ENCODE measurements around the gene STOX2. TPM values are rescaled to one million over a fixed set of nuclear protein-coding genes. Genes with fewer than 3 reads are reported as not detected.

Gene STOX2
- total and polyA plus RNA-seq, 2 donors (not counting 3 experiments of a cell fraction or from before 2014, with no cell fraction given): 0.03 to 0.24 TPM

DNA sequence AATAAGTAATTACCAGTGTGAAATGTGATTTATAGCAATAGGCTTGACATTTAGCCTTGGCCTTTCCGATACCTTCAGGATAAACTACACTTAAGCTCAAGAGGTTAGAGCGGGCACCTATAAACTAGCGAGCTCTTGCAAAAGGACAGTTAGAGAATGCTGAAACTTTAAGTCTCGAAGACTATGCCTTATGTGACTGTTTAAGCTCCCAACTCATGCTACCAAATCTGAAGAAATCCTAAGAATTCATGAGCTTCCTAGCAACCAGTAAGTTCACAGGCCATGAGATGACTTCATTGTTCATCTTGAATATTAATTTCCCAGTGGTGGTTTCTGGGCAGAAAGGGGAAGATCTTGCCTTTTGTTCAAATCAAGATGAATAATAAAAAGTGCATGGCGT, 4.7 kb downstream of the STOX2 start:
- Histone ChIP-seq H3K27me3 (ENCODE audit: control insufficient read depth in 2 of 2, insufficient read depth in 2 of 2, low read length in 2 of 2) (peaks cover 19 to 23% of the 10 kb centered on the region in 2 experiments), H3K27ac (ENCODE audit: insufficient read depth, low read depth, low read length) (no peak overlapping the region), H3K4me1 (ENCODE audit: control insufficient read depth, extremely low read depth, insufficient read depth, low read length) (no peaks in the 10 kb centered on the region), H3K9me3 (replicated peaks; ENCODE audit: control insufficient read depth, insufficient read depth, low read length) (no peaks in the 10 kb centered on the region), H2AFZ (ENCODE audit: low read depth, low read length) (no peak overlapping the region), H3K4me2 (ENCODE audit: insufficient read depth, low read length) (no peak overlapping the region), H4K20me1 (replicated peaks; ENCODE audit: control insufficient read depth, extremely low read depth, insufficient read depth, low read length) (no peaks in the 10 kb centered on the region), H3K79me2 (ENCODE audit: control insufficient read depth, insufficient read depth, low read length) (no peaks in the 10 kb centered on the region), H3K9ac (replicated peaks; ENCODE audit: extremely low read depth, insufficient read depth, low read length) (no peak overlapping the region), H3K4me3 (replicated peaks in 1 of 3; ENCODE audit: insufficient read depth in 1 of 3, low read depth in 1 of 3, low read length in 3 of 3) (no peak overlapping the region), H3K9me1 (replicated peaks; ENCODE audit: control insufficient read depth, extremely low read depth, insufficient read depth, low read length) (no peaks in the 10 kb centered on the region), H3K36me3 (ENCODE audit: control insufficient read depth in 2 of 2, extremely low read depth in 1 of 2, insufficient read depth in 2 of 2, low read length in 2 of 2) (no peaks in the 10 kb centered on the region)
- intact Hi-C loops (cut with micrococcal nuclease) (loop anchor here (5.0 kb wide), 1 partner anchor 188 kb away; no protein-coding TSS in a partner anchor), dilution Hi-C loops (cut with MboI; ENCODE audit: extremely low pct_ligation_motif_present, low sequenced_read_pairs) (no loop called here)
- no TSS peak for BruUV-seq (replicated peaks)
- FAIRE-seq (no peak), DNase-seq (ENCODE audit: low read depth, low spot score) (no peak)
- TF ChIP-seq, protein P1, sequence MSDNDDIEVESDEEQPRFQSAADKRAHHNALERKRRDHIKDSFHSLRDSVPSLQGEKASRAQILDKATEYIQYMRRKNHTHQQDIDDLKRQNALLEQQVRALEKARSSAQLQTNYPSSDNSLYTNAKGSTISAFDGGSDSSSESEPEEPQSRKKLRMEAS (IDR thresholded peaks at IDR 0.05; ENCODE audit: insufficient read depth, insufficient read length): no peak
- TF ChIP-seq POLR2A (IDR thresholded peaks at IDR 0.05; ENCODE audit: low read depth, low read length) (no peak), EZH2 (IDR thresholded peaks at IDR 0.05; ENCODE audit: borderline replicate concordance, low read depth, low read length, severe bottlenecking) (no peak), FOS (IDR thresholded peaks at IDR 0.05; ENCODE audit: borderline replicate concordance, insufficient read depth, low read length) (no peak), GATA2 (IDR thresholded peaks at IDR 0.05; ENCODE audit: insufficient read depth, insufficient read length, low read depth, low read length) (no peak), JUN (IDR thresholded peaks at IDR 0.05; ENCODE audit: borderline replicate concordance, insufficient read depth, insufficient read length, low read depth) (no peak), POLR2AphosphoS5 (IDR thresholded peaks at IDR 0.05; ENCODE audit: insufficient read depth, low read depth, low read length) (no peak), MYC (IDR thresholded peaks at IDR 0.05; ENCODE audit: low read depth, low read length) (no peak)
- TF ChIP-seq, protein P2, sequence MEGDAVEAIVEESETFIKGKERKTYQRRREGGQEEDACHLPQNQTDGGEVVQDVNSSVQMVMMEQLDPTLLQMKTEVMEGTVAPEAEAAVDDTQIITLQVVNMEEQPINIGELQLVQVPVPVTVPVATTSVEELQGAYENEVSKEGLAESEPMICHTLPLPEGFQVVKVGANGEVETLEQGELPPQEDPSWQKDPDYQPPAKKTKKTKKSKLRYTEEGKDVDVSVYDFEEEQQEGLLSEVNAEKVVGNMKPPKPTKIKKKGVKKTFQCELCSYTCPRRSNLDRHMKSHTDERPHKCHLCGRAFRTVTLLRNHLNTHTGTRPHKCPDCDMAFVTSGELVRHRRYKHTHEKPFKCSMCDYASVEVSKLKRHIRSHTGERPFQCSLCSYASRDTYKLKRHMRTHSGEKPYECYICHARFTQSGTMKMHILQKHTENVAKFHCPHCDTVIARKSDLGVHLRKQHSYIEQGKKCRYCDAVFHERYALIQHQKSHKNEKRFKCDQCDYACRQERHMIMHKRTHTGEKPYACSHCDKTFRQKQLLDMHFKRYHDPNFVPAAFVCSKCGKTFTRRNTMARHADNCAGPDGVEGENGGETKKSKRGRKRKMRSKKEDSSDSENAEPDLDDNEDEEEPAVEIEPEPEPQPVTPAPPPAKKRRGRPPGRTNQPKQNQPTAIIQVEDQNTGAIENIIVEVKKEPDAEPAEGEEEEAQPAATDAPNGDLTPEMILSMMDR (IDR thresholded peaks at IDR 0.05; ENCODE audit: extremely low read depth in 1 of 2, insufficient read depth in 1 of 2, low read depth in 1 of 2, low read length in 2 of 2): no peak
- CTCF ChIA-PET: interaction anchor here (1.3 kb wide), 1 partner anchor 28 kb away, joined by 4 read pairs; no protein-coding TSS in a partner anchor
- POLR2A ChIA-PET: no interaction called here
